Endothelial cell of umbilical vein (primary cell): ENCODE measurements around the gene EMB.
"Not testable (repeated sequence)": the region's sequence is repeated elsewhere in the genome, so short reads cannot be mapped to it uniquely, and the experiment has no call there.

ENCODE experiments used
- CTCF ChIP-seq, 2 donors: IDR thresholded peaks; 1 replicate in 1 of 2; 2 replicates in 1 of 2; pipeline ENCODE4 v1.5.1; 2011; ENCODE audit warnings: low read length in 2 of 2, mild to moderate bottlenecking in 2 of 2, moderate library complexity in 2 of 2, control low read depth in 1 of 2, inconsistent platforms in 1 of 2, low read depth in 1 of 2; ENCODE audit not compliant: insufficient read depth in 1 of 2; ENCODE audit errors: extremely low read depth in 1 of 2
- FOS ChIP-seq: IDR thresholded peaks from 2 replicates; pipeline ENCODE4 v1.6.1; 2011; ENCODE audit warnings: mild to moderate bottlenecking, low read length, moderate library complexity, borderline replicate concordance; ENCODE audit not compliant: insufficient read depth

DNA sequence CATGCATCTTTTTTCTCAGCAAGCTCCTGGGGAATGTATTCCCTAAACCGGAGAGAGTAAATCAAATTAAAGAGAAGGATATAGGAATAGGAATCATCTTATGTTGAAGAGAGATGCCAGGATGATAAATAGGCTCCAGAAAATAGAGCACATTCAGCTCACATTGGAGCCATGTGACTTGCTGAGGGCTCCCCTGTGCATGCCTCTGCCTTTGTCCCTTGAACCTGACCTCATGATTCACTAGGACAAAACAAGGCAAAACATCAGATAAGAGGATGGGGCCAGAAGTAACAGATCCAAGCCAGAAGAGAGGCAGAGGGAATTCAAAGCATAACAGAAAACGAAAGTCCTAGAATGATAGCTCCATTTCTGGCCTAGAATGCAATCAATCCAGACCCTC lies 37.7 kb upstream of the EMB start:
- not testable (repeated sequence) for TF ChIP-seq FOS; CTCF (IDR thresholded peaks at IDR 0.05; ENCODE audit: extremely low read depth in 1 of 2, insufficient read depth in 1 of 2, low read depth in 1 of 2, low read length in 2 of 2)
